MM.1S (cell line): ENCODE measurements around the gene PDE11A.

Source experiments
- EZH2phosphoT487 ChIP-seq: fragments of 300-600 bp; sonication (generic); IDR thresholded peaks from 2 replicates; pipeline ENCODE4 v1.6.1; 2018; ENCODE audit warnings: antibody characterized with exemption, low read length
- TF ChIP-seq, protein P1 (sequence below): fragments of 300-600 bp; sonication (generic); IDR thresholded peaks from 2 replicates; pipeline ENCODE4 v1.5.1; 2016; ENCODE audit warnings: antibody characterized with exemption, low read length, mixed read lengths

- no peak for TF ChIP-seq EZH2phosphoT487
- TF ChIP-seq, protein P1, sequence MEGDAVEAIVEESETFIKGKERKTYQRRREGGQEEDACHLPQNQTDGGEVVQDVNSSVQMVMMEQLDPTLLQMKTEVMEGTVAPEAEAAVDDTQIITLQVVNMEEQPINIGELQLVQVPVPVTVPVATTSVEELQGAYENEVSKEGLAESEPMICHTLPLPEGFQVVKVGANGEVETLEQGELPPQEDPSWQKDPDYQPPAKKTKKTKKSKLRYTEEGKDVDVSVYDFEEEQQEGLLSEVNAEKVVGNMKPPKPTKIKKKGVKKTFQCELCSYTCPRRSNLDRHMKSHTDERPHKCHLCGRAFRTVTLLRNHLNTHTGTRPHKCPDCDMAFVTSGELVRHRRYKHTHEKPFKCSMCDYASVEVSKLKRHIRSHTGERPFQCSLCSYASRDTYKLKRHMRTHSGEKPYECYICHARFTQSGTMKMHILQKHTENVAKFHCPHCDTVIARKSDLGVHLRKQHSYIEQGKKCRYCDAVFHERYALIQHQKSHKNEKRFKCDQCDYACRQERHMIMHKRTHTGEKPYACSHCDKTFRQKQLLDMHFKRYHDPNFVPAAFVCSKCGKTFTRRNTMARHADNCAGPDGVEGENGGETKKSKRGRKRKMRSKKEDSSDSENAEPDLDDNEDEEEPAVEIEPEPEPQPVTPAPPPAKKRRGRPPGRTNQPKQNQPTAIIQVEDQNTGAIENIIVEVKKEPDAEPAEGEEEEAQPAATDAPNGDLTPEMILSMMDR: no peak
These were observed 43.2 kb downstream of the PDE11A start for GRCh38 chr2:178029342-178029741.
